Measurements from ENCODE around the gene HS3ST5.

DNA sequence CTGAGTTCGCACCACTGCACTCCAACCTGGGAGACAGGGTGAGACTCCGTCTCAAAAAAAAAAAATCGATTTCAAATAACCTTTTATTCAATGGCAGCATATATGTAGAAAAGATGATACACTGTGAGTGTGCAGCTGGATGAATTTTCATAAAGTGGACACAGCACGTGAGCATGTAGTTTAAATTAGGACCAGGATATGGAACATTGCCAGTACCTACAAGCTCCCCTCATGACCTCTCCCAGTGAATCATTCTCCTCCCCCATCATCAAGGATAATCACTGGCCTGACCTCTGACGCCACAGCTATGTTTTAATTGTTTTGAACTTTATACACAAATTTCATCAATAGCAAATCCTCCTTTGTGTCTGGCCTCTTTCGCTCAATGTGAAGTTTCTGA is 318.1 kb downstream of the HS3ST5 start:
- TF ChIP-seq POLR2A (IDR thresholded peaks at IDR 0.05), result no peak
- TF ChIP-seq, protein P1, sequence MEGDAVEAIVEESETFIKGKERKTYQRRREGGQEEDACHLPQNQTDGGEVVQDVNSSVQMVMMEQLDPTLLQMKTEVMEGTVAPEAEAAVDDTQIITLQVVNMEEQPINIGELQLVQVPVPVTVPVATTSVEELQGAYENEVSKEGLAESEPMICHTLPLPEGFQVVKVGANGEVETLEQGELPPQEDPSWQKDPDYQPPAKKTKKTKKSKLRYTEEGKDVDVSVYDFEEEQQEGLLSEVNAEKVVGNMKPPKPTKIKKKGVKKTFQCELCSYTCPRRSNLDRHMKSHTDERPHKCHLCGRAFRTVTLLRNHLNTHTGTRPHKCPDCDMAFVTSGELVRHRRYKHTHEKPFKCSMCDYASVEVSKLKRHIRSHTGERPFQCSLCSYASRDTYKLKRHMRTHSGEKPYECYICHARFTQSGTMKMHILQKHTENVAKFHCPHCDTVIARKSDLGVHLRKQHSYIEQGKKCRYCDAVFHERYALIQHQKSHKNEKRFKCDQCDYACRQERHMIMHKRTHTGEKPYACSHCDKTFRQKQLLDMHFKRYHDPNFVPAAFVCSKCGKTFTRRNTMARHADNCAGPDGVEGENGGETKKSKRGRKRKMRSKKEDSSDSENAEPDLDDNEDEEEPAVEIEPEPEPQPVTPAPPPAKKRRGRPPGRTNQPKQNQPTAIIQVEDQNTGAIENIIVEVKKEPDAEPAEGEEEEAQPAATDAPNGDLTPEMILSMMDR (IDR thresholded peaks at IDR 0.05), result no peak
